Vagina (tissue), 2 donors: ENCODE results near the gene PHAF1.

Experiments used
- CTCF ChIP-seq, 3 experiments: fragments of 450-650 bp in 2 of 3; fragments of 200-600 bp in 1 of 3; sonication (generic) in 1 of 3; IDR thresholded peaks; one replicate each; pipeline ENCODE4 v1.5.1; 2017 to 2019; ENCODE audit warnings: antibody characterized with exemption in 3 of 3, mild to moderate bottlenecking in 2 of 3, moderate library complexity in 2 of 3
- POLR2AphosphoS5 ChIP-seq, 2 donors: sonication (generic); formaldehyde crosslinking; IDR thresholded peaks; one replicate each; pipeline ENCODE4 v1.9.0; 2017; ENCODE audit warnings: antibody characterized with exemption in 2 of 2, mild to moderate bottlenecking in 2 of 2, low read depth in 1 of 2; ENCODE audit not compliant: insufficient read depth in 1 of 2

- no peak for TF ChIP-seq CTCF (IDR thresholded peaks at IDR 0.05)
- TF ChIP-seq POLR2AphosphoS5 (IDR thresholded peaks at IDR 0.05; ENCODE audit: insufficient read depth in 1 of 2, low read depth in 1 of 2): no peak
These were observed 41.5 kb upstream of the PHAF1 start for GRCh38 chr16:67068212-67068753.
